IPS-NIHi7 (cell line): ENCODE measurements around the gene ZNF778.

Source experiments
- DNase-seq: peaks from one replicate; pipeline ENCODE4 v3.0.0; 2012; ENCODE audit warnings: mixed read lengths; ENCODE audit errors: extremely low spot score

The ZNF778 gene

DNA sequence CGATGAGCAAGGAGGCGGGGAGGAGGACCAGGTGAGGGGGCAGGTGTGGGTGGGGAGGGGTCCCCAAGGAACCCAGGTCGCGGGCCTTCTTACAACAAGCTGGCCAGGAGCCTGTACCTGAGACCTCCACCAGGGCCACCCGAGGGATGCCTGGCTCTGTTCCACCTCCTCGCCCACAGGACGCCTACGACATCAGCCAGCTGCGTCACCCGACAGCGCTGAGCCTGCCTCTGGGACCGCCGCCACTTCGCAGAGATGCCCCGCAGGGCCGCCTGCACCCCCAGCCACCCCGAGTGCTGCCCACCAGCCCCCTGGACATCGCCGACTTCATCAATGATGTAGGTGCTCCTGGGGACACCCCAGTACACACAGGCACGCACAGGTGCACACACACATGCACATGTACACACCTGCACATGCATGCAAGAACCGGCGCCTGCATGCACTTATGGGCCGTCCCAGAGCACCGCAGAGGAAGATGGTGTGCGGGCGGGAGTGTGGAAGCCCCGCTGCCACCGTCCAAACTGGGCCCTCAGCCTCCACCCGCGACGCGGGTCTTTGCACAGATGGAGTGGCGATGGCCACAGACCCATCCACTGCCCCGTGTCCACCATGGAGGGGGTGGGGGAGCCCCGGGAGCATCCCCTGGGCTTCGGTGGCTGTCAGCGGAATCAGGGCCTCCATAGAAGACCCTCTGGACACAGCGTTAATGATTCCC, 23.8 kb upstream of the ZNF778 start:
- no peak for DNase-seq

DNA sequence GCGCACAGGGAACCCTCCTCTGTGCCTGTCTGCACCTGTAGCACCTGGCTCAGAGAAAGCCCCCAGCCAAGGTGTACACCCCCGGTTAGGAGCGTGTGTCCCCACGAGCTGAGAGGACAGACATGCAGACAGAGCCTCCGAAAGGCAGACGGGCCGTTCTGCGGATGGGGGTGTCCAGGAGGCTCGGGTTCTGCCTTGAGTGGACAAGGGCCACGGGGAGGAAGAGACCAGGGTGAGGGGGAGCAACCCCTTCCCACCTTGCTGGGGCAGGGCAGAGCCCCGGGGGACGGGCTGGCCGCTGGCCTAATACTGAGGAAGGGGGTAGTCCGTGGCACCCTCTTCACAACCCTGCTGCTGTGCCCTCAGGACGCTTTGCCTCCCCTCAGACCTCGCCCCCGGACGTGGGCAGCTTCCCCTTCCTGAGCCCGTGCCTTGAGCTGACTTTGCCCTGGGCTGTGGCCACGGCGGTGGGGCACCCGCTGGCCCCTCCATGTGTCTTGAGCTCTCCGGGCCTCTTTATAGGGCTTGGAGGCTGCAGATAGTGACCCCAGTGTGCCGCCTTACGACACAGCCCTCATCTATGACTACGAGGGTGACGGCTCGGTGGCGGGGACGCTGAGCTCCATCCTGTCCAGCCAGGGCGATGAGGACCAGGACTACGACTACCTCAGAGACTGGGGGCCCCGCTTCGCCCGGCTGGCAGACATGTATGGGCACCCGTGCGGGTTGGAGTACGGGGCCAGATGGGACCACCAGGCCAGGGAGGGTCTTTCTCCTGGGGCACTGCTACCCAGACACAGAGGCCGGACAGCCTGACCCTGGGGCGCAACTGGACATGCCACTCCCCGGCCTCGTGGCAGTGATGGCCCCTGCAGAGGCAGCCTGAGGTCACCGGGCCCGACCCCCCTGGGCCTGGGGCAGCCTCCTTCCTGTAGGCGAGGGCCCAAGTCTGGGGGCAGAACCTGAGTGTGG, 22.9 kb upstream of the ZNF778 start:
- DNase-seq, result no peak

DNA sequence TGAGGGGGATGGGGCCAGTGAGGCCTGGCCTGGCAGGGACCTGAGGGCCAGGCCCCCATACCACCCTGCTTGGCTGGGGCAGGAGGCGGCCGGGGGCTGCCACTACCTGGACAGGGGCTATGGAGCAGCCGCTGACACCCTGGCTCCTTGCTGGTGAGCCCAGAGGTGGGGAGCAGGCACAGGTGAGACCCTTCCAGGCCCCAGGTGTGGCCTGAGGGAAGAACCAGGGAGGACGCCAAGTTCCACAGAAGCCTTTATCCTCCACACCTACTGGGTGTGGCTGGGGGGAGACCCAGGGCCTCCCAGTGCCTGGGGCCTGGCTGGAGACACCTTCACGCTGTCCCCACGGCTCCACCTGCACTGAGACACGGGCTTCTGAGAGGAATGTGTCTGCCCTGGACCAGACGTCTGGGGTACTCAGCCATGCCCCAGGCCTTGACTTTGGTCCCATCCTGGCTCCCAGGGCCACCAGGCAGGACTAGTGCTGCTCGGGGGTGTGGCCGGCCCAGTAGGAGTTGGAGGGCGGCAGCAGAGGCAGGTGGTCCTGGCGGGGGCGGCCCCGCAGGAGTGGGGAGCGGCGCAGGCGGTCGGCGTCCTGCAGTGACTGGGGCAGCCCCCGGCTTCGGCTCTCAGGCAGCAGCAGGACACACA, 21.9 kb upstream of the ZNF778 start:
- DNase-seq, result no peak

DNA sequence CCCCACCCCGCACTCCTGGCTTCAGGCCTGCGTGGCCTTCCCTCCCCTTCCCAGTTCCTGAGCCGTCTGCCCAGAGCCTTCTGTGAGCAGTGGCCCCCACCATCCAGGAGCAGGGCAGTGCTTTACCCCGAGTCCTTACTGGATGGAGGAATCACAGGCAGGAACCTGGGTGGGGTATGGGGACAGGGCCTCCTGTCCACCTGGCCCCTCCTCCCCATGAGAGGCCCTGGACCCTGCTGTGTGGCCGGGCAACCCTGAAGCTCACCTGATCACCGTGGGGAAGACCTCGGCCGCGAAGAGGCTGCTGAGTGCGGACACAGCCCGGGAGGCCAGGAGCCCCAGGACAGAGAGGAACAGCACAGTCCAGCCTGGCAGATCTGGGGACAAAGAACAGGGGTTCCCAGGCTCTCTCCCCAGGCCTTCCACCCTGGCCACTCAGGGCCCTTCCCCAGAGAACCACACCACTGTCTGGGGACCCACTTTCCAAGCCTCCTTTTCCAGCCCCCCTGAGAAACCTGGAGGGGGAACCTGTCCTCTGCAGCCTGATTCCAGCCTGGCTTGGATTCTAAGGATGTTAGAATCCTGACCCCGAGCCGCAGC, 20.4 kb upstream of the ZNF778 start:
- DNase-seq, result no peak

DNA sequence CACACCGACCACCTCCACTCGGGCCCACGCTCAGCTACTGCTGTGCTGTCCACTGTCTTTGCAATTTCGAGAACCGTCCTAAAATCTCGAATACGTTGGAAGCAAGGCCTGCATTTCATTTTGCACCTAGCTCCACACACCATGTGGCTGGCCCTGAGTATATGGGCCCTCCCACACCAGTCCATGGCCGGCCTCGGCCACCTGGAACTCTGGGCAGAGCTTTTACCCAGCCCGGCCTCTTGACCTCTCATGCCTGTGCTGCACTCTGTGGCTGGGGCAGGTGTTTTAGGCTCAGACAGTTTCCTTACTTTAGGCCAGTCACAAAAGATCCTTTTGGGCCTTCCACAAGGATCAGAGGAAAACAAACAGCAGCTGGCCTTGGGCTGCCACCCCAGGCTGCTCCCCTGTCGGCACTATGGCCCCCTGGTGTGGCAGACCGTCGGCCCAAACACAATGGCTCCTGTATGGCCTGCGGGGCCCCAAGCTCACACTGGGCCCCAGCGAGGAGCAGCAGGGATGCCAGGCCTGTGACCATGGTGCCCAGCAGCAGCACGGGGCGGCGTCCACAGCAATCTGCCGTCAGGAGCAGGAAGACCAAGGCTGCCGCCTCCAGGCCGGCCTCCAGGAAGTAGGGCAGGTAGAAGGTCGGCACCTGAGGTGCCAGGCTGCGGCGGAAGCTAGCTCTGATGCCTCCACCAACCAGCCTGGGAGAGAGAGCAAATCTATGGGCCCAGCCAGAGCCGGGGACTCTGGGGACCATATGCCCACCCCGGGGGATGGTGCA, 19.7 kb upstream of the ZNF778 start:
- DNase-seq, result no peak

DNA sequence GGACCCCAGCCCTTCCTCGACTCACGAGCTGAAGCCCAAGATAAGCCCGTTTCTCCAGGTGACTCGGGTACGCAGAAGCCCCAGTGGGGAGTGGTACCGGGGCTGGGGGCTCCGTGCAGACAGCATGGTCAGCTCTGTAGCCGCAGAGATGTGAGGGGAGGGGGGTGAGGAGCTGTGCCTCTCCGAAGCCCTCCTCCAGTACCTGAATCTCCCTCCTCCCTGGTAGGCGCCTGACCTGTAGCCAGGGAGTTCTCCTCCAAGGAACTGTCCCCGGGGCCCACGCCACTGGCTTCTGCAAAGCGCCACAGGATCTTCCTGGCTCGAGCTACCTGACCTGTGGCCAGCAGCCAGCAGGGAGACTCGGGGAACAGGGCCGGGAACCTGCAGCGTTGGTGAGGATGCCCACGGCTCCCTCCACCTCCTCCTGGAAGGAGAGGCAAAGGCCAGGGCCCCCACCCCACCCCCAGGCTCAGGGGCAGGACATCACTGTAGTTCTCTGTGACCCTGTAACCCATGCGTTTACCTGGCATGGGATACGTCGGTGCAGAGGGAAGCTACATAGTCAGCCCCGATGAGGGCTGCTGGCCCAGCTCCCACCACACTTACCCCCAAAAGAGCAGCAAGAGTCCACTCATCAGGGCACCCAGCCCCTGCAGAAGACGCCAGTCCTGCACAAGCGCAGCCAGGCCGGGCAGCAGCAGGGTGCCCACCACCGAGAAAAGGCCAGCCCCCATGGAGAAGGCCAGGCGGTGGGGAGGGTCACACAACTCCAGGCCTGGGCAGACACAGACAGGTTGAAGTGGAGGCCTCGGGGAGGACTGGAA, 18.9 kb upstream of the ZNF778 start:
- DNase-seq, result no peak

DNA sequence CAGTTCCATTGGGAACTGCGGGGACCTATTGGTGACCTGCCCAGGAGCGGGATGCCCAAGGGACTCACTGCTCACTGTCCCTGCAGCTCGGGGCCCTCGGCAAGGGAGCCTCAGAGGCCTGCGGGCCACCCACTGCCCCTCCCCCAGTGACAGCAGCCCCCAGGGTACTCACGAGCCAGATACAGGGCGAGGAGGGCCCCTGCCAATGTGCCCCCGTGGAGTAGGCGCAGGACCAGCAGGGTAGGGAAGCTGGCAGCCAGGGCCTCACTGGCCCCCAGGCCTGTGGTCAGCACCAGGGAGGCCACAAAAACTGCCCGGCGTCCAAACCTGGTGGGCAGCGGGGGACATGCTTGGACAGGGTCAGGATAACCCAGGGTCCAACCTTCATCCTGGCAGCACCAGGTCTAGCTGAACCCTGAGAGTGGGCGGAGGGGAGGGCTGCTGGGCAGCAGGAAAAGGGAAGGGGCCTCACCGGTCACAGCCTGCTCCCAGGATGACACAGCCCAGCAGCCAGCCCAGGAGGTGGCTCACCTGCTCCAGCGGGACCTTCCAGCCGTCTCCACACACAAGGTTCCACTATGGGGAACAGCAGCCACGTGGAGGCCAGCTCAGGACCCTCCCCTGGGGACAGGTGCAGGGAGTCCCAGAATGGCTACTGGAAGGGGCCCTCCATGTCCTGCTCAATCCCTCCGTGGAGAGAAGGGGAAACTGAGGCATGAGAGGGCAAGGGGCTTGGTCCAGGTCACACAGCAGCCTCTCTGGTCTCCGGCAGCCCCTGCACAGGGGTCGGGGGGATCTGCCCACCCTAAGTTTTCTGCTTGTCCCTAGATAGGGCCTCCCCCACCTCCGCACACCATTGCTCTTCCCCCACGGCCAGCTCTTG, 18.0 kb upstream of the ZNF778 start:
- no peak for DNase-seq

DNA sequence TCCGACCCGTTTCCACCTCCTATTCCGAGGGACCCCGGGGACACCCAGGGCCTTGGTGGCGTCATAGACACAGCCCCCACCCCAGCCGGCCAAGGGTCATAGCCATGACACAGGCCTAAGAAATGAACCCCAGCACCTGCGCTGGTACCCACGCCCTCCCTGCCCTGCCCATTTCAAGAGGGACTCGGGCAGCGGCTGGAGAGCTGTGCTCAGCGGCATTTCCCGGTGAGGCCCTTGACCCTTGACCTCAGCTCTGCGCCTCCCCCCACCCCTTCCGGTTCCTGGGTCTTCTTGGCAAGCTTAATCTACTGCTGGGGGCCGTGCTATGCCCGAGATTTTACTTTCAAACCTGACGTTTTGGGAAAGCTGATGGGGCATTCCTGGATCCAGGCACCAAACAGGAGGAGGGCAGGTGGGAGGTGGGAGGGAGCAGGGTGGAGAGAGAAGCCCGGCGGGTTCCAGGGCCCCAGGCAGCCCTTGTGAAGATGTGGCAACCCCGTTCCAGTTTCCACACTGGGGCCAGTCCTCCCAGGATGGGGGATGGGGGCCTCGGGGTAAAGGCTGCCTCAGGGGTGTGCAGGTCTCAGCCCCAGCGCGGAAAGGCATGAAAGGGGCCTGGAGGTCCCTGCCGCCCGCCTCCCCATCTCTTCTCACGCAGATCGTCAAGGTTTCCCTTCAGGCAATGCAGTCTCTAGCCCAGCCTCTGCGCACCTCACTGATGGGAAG, 17.2 kb upstream of the ZNF778 start, which contains the start of gene SLC22A31:
TSS of gene SLC22A31 (minus strand) at position 414 of the 726 bp plus-strand sequence. CDS start at position 378, 36 bp downstream.
- no peak for DNase-seq

DNA sequence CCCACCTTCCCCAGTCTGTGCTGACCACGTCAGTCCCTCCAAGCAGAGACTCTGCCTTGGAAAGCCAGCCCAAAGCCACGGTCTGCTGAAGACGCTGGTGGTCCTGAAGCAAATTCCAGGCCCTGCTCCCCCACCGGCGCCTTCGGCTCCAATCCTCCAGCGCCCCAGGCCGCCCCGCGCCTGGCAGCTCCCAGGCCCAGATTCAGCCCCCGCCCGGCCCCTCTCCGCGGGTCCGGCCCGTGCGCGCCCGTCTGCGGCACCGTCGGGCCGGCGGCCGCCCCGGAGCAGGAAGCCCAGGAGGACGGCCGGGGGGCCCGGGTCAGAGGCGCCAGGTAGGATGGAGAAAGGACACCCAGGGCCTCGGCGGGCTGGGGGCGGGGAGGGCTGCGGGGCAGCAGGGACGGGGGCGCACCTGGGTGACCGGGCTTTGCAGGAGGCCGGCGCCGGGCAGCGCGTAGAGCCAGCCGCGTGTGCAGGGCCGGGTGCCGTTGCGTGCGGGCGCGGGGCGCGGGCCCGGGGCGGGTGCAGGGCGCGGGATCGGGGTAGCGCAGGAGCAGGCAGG, 16.6 kb upstream of the ZNF778 start:
- DNase-seq, result no peak

DNA sequence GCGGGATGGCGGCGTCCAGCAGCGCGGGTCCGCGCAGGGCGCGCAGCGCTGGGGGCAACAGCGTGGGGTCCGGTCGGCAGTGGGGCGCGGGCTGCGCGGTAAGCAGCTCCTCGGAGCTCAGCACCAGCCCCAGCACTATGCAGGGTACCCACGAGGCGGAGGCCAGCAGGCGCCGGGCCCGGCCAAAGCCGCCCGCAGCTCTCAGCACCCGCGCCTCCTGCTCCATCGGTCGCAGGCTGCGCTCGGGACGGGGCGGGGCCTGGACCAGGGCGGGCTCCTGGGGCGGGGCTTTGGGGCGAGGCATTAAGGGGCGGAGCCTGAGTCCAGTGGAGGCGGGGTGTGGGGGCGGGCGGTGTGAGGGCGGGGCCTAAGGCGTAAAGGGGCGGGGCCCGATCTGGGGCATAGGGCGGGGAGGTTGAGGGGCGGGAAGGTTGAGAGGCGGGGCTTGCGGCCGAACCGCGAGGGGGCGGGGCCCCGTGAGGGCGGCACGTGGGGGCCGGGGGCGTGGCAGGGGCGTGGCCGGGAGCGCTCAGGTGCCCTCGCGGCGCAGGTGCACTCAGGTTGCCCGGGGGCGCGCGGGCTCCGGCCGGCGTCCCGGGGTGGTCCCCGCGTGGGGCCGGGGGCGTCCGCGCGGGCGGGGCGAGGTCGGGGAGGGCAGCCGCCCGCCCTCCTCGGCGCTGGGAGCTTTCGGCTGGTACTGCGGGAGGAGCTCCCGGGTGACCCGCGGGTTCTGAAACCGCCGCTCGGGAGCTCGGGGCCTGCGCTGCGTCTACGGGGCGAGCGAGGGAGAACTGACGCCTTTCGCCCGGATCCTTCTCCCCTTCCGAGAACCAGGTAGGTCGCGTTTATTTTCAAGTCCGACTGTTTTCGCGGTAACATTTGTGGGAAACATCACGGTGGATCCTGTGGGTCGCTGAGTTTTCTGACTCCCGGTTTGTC, 15.8 kb upstream of the ZNF778 start:
- DNase-seq, result peak; percentile 93

DNA sequence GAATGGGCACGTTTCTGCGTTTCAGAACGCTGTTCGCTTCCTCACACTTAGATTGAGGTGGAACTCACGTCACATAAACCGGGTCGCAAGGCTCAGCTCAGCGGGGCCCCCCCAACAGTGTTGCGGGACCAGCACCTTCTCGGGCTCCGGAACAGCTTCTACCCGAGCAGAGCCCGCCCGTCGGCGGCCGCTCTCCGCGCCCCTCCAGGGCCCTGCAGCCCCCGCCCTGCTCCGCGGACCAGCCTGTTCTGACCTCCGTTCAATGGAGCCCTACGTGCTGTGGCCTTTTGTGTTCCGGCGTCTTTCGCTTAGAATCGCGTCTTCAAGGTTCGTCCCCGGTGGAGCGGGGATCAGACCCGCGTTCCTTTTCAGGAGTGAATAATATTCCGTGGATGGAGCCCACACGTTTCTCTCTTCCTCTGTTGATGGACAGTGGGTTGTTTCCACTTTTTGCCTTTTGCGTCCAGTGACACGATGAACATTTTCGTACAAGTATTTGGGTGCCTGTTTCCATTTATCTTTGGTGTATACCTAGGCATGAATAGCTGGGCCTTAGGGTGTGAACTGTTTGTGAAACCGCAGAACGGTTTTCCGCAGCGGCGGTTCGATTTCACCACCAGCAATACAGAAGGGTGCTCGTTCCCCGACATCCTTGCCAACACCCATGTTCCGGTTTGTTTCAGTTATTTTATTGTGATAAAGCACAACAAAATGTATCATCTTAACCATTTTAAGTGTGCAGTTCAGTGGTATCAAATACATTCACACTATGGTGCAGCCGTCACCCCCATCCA, 14.9 kb upstream of the ZNF778 start:
- DNase-seq, result no peak

DNA sequence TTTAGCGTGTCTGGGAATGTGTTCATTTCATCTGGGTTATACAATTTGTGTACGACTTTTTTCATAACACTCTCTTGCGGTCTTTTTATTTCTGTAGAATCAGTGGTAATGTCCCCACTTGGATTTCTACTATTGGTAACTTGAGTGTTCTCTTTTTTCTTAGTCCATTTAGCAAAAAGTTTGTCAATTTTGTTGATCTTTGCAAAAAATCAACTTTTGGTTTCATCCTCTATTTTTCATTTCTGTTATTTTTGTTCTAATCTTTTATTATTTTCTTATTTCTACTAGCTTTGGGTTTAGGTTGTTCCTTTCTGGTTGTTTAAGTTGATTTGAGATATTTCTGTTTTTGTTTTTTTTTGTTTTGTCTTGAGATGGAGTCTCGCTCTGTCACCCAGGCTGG, 9.5 kb upstream of the ZNF778 start:
- no peak for DNase-seq

DNA sequence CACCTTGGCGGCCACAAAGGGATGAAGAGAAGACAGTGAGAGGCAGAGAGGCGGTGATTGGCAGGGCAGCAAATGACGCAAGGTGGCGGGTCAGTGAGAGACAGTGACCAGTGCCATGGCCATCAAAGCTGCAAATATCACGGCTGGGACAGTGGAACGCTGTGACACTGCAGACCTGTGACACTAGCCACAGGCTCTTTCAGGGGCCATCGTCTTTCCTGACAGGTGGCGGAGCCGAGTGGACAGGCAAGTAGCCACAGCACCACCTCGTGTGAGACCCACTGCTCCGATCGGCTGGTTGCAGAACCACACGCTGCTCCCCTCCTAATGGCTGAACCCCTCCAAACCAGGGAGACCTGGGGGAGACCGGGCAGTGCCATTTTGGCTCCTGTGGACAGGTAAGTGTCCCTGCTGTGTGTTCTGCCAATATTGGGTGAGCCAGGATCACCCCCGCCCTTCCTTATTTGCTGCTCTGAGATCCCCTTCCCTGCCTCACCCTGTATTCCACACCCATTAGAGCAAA, 7.9 kb upstream of the ZNF778 start:
- DNase-seq, result no peak

DNA sequence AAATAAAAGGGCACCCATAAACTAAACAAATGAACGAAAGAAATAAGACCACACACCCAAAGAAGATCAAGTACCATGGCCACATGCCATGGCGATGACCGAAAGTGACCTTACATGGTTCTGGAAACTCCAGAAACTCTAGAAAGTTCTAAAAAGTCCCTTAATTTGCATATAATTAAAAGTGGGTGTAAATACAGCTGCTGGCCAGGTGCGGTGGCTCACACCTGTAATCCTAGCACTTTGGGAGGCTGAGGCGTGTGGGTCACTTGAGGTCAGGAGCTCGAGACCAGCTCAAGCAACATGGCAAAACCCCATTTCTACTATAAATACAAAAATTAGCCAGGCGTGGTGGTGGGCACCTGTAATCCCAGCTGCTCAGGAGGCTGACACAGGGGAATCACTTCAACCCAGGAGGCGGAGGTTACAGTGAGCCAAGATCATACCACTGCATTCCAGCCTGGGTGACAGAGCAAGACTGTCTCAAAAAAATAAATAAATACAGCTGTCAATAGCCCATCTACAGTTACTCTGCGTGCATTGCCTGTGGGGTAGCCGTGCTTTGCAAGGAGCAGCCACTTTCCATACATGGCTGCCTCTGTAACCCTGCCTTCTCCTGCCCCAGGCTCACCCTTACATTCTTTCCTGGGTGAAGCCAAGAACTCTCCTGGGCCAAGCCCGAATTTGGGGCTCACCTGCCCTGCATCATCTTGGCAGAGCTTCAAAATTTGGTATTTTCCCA, 7.2 kb upstream of the ZNF778 start:
- DNase-seq, result no peak

DNA sequence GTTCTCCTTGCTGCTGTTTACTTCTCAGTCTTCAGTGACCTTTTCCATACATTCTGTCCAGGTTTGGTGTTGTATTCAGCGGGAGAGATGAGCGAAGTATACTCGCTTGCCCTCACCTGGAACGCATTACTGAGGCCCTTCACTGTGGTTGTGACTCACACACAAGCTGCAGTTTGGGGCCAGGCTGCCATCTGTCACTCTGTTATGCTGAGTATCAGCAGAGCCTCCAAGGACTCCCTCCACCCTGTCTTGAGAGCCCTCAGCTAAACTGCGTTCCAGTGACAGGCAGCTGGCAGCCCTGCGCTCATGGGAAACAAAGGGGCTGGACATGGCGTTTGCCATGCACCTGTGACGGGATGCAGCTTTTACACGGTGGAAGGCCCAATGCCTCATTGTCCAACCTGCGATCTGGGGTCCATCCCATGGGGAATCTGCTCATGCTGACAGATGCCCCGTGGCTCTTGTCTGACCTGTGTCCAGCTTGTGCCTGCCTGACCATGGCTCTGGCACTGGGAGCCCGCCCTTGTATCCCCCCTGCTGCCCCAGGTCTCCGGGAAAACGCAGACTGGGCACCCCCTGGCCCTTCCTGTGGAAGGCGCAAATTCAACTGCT, 6.5 kb upstream of the ZNF778 start:
- no peak for DNase-seq
